ENCODE measurements around the gene TTLL12.
A peak's percentile ranks its signal among the peaks of the same experiment; 100 is the strongest.

The TTLL12 gene

GRCh38 chr22:43127166-43127908 is 59.6 kb downstream of the TTLL12 start:
- no peak for DNase-seq (ENCODE audit: low spot score)

GRCh38 chr22:43126501-43127165 is 60.3 kb downstream of the TTLL12 start:
- DNase-seq (ENCODE audit: low spot score): peak; percentile 91

- DNase-seq (ENCODE audit: low spot score): no peak
Observed at GRCh38 chr22:43118953-43119458, 67.9 kb downstream of the TTLL12 start.

GRCh38 chr22:43118024-43118849 is 68.7 kb downstream of the TTLL12 start:
- no peak for DNase-seq (ENCODE audit: low spot score)

- no peak for DNase-seq (ENCODE audit: low spot score)
Observed at GRCh38 chr22:43116932-43117331, 70.0 kb downstream of the TTLL12 start.
